SK-N-MC (cell line): Measurements from ENCODE around the gene SV2C.

Experiments used
- DNase-seq: peaks from one replicate; pipeline ENCODE4 v3.0.0-alpha.2; 2011; ENCODE audit warnings: low read depth, low spot score
- H3K27ac ChIP-seq: fragments of 200-600 bp; sonication (generic); 2 replicates; pipeline ENCODE4 v1.5.1; 2016; ENCODE audit warnings: mixed run types
- H3K36me3 ChIP-seq: fragments of 200-600 bp; sonication (generic); 2 replicates; pipeline ENCODE4 v1.6.1; 2017; ENCODE audit warnings: antibody characterized with exemption, low read length, mixed read lengths; ENCODE audit not compliant: insufficient read depth
- H3K4me3 ChIP-seq: fragments of 200-600 bp; sonication (generic); 2 replicates; pipeline ENCODE4 v1.5.1; 2016
- H3K9ac ChIP-seq: fragments of 200-600 bp; sonication (generic); 2 replicates; pipeline ENCODE4 v1.8.0; 2017; ENCODE audit warnings: mixed run types, mixed read lengths; ENCODE audit not compliant: insufficient read length
- H3K9me3 ChIP-seq: fragments of 200-600 bp; sonication (generic); 2 replicates; pipeline ENCODE4 v1.6.1; 2017; ENCODE audit warnings: low read depth, mild to moderate bottlenecking, antibody characterized with exemption, low read length, moderate library complexity, mixed read lengths
- EZH2 ChIP-seq: fragments of 200-600 bp; sonication (generic); IDR thresholded peaks from one replicate; pipeline ENCODE4 v1.6.1; 2017; ENCODE audit warnings: antibody characterized with exemption
- FOXP2 ChIP-seq: optimal IDR thresholded peaks from 2 replicates; pipeline ENCODE3; 2011; ENCODE audit warnings: mild to moderate bottlenecking, moderate library complexity; ENCODE audit not compliant: insufficient read depth; ENCODE audit errors: extremely low read length, control extremely low read depth
- POLR2AphosphoS5 ChIP-seq: IDR thresholded peaks from 2 replicates; pipeline ENCODE4 v1.6.1; 2012; ENCODE audit warnings: mild to moderate bottlenecking, low read depth, low read length, borderline replicate concordance

The SV2C gene

GRCh38 chr5:76274571-76274970 is 191.4 kb downstream of the SV2C start:
- H3K9me3 ChIP-seq = no peaks in the 10 kb centered on the region
- DNase-seq = no peak
- no peak overlapping the region for H3K27ac ChIP-seq
- H3K9ac ChIP-seq = no peak overlapping the region
- TF ChIP-seq FOXP2 (no peak), POLR2AphosphoS5 (no peak), EZH2 (no peak)
- no peak overlapping the region for H3K4me3 ChIP-seq
- H3K36me3 ChIP-seq = no peaks in the 10 kb centered on the region

- Histone ChIP-seq H3K27ac (no peak overlapping the region), H3K9me3 (no peaks in the 10 kb centered on the region)
Measured at GRCh38 chr5:76277736-76278135, 194.6 kb downstream of the SV2C start.

GRCh38 chr5:76278261-76278789 is 195.1 kb downstream of the SV2C start:
- TF ChIP-seq POLR2AphosphoS5 = no peak
- no peak for TF ChIP-seq FOXP2
- TF ChIP-seq EZH2 = no peak
- H3K27ac ChIP-seq = no peak overlapping the region

More at GRCh38 chr5:76277736-76278135, 194.6 kb downstream of the SV2C start:
- no peak for DNase-seq
- Histone ChIP-seq H3K9ac (no peak overlapping the region), H3K4me3 (no peak overlapping the region), H3K36me3 (no peaks in the 10 kb centered on the region)
- TF ChIP-seq FOXP2 (no peak), EZH2 (no peak), POLR2AphosphoS5 (no peak)

GRCh38 chr5:76280494-76280893 is 197.3 kb downstream of the SV2C start:
- H3K36me3 ChIP-seq = no peaks in the 10 kb centered on the region
- H3K4me3 ChIP-seq = no peak overlapping the region
- no peak overlapping the region for H3K27ac ChIP-seq
- no peak for TF ChIP-seq POLR2AphosphoS5
- TF ChIP-seq FOXP2 = no peak
- no peak for TF ChIP-seq EZH2
- no peak for DNase-seq
- no peaks in the 10 kb centered on the region for H3K9me3 ChIP-seq
- no peak overlapping the region for H3K9ac ChIP-seq

More at GRCh38 chr5:76278261-76278789, 195.1 kb downstream of the SV2C start:
- no peak for DNase-seq
- Histone ChIP-seq H3K36me3 (no peaks in the 10 kb centered on the region), H3K9ac (no peak overlapping the region), H3K9me3 (no peaks in the 10 kb centered on the region), H3K4me3 (no peak overlapping the region)

GRCh38 chr5:76283670-76284069 is 200.5 kb downstream of the SV2C start:
- Histone ChIP-seq H3K4me3 (no peak overlapping the region), H3K9me3 (no peaks in the 10 kb centered on the region), H3K36me3 (no peaks in the 10 kb centered on the region), H3K27ac (no peak overlapping the region), H3K9ac (no peak overlapping the region)
- no peak for DNase-seq
- TF ChIP-seq FOXP2 (no peak), EZH2 (no peak)

GRCh38 chr5:76289692-76290091 is 206.5 kb downstream of the SV2C start:
- H3K4me3 ChIP-seq = no peak overlapping the region
- no peak for TF ChIP-seq POLR2AphosphoS5
- TF ChIP-seq EZH2 = no peak
- no peak for TF ChIP-seq FOXP2

GRCh38 chr5:76290321-76290757 is 207.2 kb downstream of the SV2C start:
- Histone ChIP-seq H3K4me3 (no peak overlapping the region), H3K27ac (no peak overlapping the region), H3K9me3 (no peaks in the 10 kb centered on the region), H3K36me3 (no peaks in the 10 kb centered on the region), H3K9ac (no peak overlapping the region)
- TF ChIP-seq EZH2 (no peak), FOXP2 (no peak), POLR2AphosphoS5 (no peak)
- no peak for DNase-seq

More at GRCh38 chr5:76289692-76290091, 206.5 kb downstream of the SV2C start:
- Histone ChIP-seq H3K9me3 (no peaks in the 10 kb centered on the region), H3K27ac (no peak overlapping the region), H3K9ac (no peak overlapping the region), H3K36me3 (no peaks in the 10 kb centered on the region)
- no peak for DNase-seq

GRCh38 chr5:76291305-76292077 is 208.3 kb downstream of the SV2C start:
- no peak for DNase-seq
- Histone ChIP-seq H3K27ac (no peak overlapping the region), H3K36me3 (no peaks in the 10 kb centered on the region), H3K4me3 (no peak overlapping the region), H3K9ac (no peak overlapping the region), H3K9me3 (no peaks in the 10 kb centered on the region)
- no peak for TF ChIP-seq EZH2
- TF ChIP-seq POLR2AphosphoS5 = no peak
- no peak for TF ChIP-seq FOXP2

- H3K9me3 ChIP-seq = no peaks in the 10 kb centered on the region
- no peaks in the 10 kb centered on the region for H3K36me3 ChIP-seq
- no peak overlapping the region for H3K27ac ChIP-seq
- H3K4me3 ChIP-seq = no peak overlapping the region
- TF ChIP-seq POLR2AphosphoS5 = no peak
- no peak for TF ChIP-seq EZH2
- no peak for TF ChIP-seq FOXP2
- DNase-seq = no peak
- no peak overlapping the region for H3K9ac ChIP-seq
Measured at GRCh38 chr5:76292620-76293322, 209.6 kb downstream of the SV2C start.
